SU-DHL-6 (cell line): ENCODE measurements around the gene GATC.

Source experiments
- EZH2phosphoT487 ChIP-seq: fragments of 200-600 bp; sonication (generic), shearing (Covaris generic); conservative IDR thresholded peaks from 2 replicates; pipeline ENCODE4 v1.6.1; 2018; ENCODE audit warnings: mild to moderate bottlenecking, antibody characterized with exemption, low read length, moderate library complexity, mixed read lengths
- TF ChIP-seq, protein P1 (sequence below): fragments of 200-600 bp; sonication (generic); IDR thresholded peaks from one replicate; pipeline ENCODE4 v1.5.1; 2017; ENCODE audit warnings: antibody characterized with exemption, mild to moderate bottlenecking, low read length, moderate library complexity; ENCODE audit not compliant: insufficient read depth, poor library complexity, severe bottlenecking

GRCh38 chr12:120490833-120491512 is 44.7 kb downstream of the GATC start:
- TF ChIP-seq EZH2phosphoT487 = no peak
- TF ChIP-seq, protein P1, sequence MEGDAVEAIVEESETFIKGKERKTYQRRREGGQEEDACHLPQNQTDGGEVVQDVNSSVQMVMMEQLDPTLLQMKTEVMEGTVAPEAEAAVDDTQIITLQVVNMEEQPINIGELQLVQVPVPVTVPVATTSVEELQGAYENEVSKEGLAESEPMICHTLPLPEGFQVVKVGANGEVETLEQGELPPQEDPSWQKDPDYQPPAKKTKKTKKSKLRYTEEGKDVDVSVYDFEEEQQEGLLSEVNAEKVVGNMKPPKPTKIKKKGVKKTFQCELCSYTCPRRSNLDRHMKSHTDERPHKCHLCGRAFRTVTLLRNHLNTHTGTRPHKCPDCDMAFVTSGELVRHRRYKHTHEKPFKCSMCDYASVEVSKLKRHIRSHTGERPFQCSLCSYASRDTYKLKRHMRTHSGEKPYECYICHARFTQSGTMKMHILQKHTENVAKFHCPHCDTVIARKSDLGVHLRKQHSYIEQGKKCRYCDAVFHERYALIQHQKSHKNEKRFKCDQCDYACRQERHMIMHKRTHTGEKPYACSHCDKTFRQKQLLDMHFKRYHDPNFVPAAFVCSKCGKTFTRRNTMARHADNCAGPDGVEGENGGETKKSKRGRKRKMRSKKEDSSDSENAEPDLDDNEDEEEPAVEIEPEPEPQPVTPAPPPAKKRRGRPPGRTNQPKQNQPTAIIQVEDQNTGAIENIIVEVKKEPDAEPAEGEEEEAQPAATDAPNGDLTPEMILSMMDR = no peak
